Colonic mucosa (tissue), 4 donors: Measurements from ENCODE around the gene TRIM62. TPM values are rescaled to one million over a fixed set of nuclear protein-coding genes. Genes with fewer than 3 reads are reported as not detected.
A peak's percentile ranks its signal among the peaks of the same experiment; 100 is the strongest.

Source experiments
- DNase-seq: peaks from one replicate; pipeline ENCODE4 v3.0.0-alpha.2; 2020
- H3K27ac ChIP-seq: fragments of 200-600 bp; one replicate; pipeline ENCODE4 v1.8.0; 2021
- H3K27me3 ChIP-seq: fragments of 200-600 bp; one replicate; pipeline ENCODE4 v1.8.0; 2021
- H3K36me3 ChIP-seq: fragments of 200-600 bp; one replicate; pipeline ENCODE4 v1.8.0; 2021
- H3K4me1 ChIP-seq: fragments of 200-600 bp; one replicate; pipeline ENCODE4 v1.8.0; 2021; ENCODE audit warnings: mild to moderate bottlenecking
- H3K4me3 ChIP-seq: fragments of 200-600 bp; one replicate; pipeline ENCODE4 v1.8.0; 2021
- H3K9ac ChIP-seq, 2 donors: one replicate each; pipeline ENCODE4 v1.7.0; 2013; ENCODE audit warnings: control low read depth in 2 of 2, low read depth in 2 of 2, low read length in 2 of 2
- H3K9me3 ChIP-seq: fragments of 200-600 bp; one replicate; pipeline ENCODE4 v1.8.0; 2021
- CTCF ChIP-seq: fragments of 200-600 bp; IDR thresholded peaks from one replicate; pipeline ENCODE4 v1.8.0; 2022; ENCODE audit warnings: antibody characterized with exemption, mild to moderate bottlenecking
- intact Hi-C: fragments of 100-400 bp; cut with DNase I; formaldehyde crosslinking; loops from one replicate; pipeline ENCODE4 v1.14.1; 2022
- total RNA-seq, 2 donors: library from RNA; stranded (reverse); fragmentation: NEBNext Ultra II Directional in 1 of 2; extraction: Animal tissue kit (Norgen Biotek cat#: 25700) in 1 of 2; gene quantifications; one replicate each; pipeline ENCODE4 v1.2.1, GENCODE V29; 2021
- donor health status: healthy.
- donor health status: DM: no; HTN: no; CAD: no.
- donor health status: DM: no; HTN: no; CAD: no.

Gene TRIM62
- total RNA-seq, 2 donors from 2014 or later: 4.9 to 6.2 TPM

DNA sequence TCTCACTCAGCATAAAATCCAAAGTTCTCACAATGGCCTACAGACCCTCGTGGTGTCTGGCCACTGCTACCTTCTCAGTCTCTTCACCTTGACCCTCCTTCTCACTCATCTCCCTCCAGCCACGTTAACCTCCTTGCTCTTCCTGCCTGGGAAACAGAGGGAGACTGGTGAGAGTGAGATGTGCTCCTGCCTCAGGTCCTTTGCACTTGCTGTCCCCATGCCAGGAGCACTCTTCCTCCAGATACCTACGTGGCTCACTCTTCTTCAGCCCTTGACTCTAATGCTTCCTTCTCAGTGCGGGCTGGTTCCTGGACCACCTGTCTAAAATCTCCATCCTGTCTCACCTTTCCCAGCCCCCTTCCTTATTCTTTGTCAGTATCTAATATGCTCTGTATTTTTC lies 24.7 kb downstream of the TRIM62 start:
- TF ChIP-seq CTCF: no peak
- Histone ChIP-seq H3K27me3 (no peaks in the 10 kb centered on the region), H3K27ac (no peak overlapping the region), H3K4me1 (no peaks in the 10 kb centered on the region), H3K9me3 (no peaks in the 10 kb centered on the region), H3K4me3 (no peak overlapping the region), H3K36me3 (no peaks in the 10 kb centered on the region), H3K9ac (no peak overlapping the region)
- DNase-seq: no peak
- intact Hi-C loops: no loop called here

- peak; percentile 29 for DNase-seq
- no peaks in the 10 kb centered on the region for H3K4me1 ChIP-seq
- H3K27ac ChIP-seq: no peak overlapping the region
- H3K36me3 ChIP-seq: no peaks in the 10 kb centered on the region
- H3K9ac ChIP-seq: no peak overlapping the region
- TF ChIP-seq CTCF: no peak
- H3K9me3 ChIP-seq: no peaks in the 10 kb centered on the region
- H3K4me3 ChIP-seq: no peak overlapping the region
- intact Hi-C loops: no loop called here
- H3K27me3 ChIP-seq: no peaks in the 10 kb centered on the region
Measured at GRCh38 chr1:33155877-33156538, 25.8 kb downstream of the TRIM62 start.

- H3K36me3 ChIP-seq: no peaks in the 10 kb centered on the region
- intact Hi-C loops: no loop called here
- no peak for TF ChIP-seq CTCF
- H3K9me3 ChIP-seq: no peaks in the 10 kb centered on the region
- no peaks in the 10 kb centered on the region for H3K27me3 ChIP-seq
- no peak overlapping the region for H3K4me3 ChIP-seq
- H3K4me1 ChIP-seq: no peaks in the 10 kb centered on the region
- H3K27ac ChIP-seq: no peak overlapping the region
- no peak for DNase-seq
- H3K9ac ChIP-seq: no peak overlapping the region
Measured at GRCh38 chr1:33153650-33154049, 28.2 kb downstream of the TRIM62 start.

GRCh38 chr1:33152685-33153432 lies 29.0 kb downstream of the TRIM62 start:
- no peaks in the 10 kb centered on the region for H3K4me1 ChIP-seq
- no peak for DNase-seq

DNA sequence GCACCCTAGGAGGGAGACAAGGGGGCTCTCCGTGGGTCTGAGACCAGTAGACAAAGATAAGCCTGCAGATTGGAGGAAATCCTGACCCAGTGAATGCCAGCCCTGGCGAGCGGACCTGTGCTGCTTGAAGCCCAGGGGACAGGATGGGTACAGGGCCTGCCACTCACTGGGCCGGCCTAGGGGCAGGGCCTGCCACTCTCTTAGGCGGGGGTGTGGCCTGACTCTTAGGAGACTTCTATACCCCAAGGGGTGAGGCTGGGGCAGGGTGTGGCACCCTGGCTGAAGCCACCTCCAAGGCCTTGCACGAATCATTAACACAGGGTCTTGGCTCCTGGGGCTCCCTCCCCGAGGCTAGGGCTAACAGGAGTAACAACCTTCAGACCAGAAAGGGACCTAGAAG lies 30.7 kb downstream of the TRIM62 start:
- no peak for DNase-seq
- no peaks in the 10 kb centered on the region for H3K4me1 ChIP-seq
- H3K4me3 ChIP-seq: no peak overlapping the region
- H3K27ac ChIP-seq: no peak overlapping the region
- intact Hi-C loops: no loop called here
- H3K36me3 ChIP-seq: no peaks in the 10 kb centered on the region
- H3K9ac ChIP-seq: no peak overlapping the region
- no peaks in the 10 kb centered on the region for H3K9me3 ChIP-seq
- no peaks in the 10 kb centered on the region for H3K27me3 ChIP-seq
- no peak for TF ChIP-seq CTCF

More at GRCh38 chr1:33152685-33153432, 29.0 kb downstream of the TRIM62 start:
- Histone ChIP-seq H3K9me3 (no peaks in the 10 kb centered on the region), H3K36me3 (no peaks in the 10 kb centered on the region), H3K4me3 (no peak overlapping the region), H3K27me3 (no peaks in the 10 kb centered on the region), H3K27ac (no peak overlapping the region), H3K9ac (no peak overlapping the region)
- intact Hi-C loops: no loop called here
- no peak for TF ChIP-seq CTCF
